Superior temporal gyrus (tissue), 1 donor: ENCODE measurements around the gene ALOX5AP.
"Not testable (repeated sequence)": the region's sequence is repeated elsewhere in the genome, so short reads cannot be mapped to it uniquely, and the experiment has no call there.

Source experiments
- DNase-seq: peaks from one replicate; pipeline ENCODE4 v3.0.0-alpha.2; 2016; ENCODE audit errors: extremely low spot score

ALOX5AP gene

DNA sequence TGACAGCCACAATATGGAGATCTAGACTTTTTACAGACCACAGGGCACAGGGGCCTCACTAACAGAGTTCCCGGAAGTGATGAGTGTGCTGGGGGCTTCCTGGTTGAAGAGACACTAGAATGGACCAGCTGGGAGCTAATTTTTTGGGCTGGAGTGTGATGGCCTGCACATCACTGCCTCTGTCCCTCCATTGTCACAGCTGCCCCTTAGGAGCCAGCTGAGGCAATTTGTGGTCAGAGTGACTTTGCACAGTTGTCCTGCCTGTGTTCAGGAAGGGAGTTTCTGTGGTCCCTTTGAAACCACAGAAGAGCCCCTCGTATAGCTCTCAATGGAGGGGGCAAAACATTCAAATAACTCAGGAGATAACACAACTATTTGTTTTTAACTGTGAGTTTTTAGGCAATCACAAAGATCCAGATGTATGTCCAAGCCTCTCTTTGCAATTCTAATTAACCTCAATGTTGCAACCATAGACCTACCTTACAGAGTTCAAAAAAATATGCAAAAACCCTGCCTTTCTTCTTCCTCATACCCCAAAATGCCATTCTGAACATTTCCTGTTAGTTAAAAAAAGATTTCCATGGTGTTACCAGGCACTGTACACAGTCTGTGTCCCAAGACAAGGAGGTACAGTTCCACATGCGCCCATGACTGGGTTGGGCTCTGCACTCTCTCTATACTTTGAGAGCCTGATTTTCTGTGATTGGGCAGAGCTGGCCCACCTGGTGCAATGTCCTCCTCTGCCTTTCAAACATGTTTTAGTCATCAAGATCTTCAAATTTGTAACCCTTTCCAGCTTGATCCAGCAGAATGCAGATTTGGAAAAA, 2.4 kb downstream of the ALOX5AP start:
- no peak for DNase-seq

- DNase-seq, result no peak
These were observed 3.3 kb downstream of the ALOX5AP start for GRCh38 chr13:30738526-30739236.

- no peak for DNase-seq
These were observed 3.8 kb downstream of the ALOX5AP start for GRCh38 chr13:30739237-30739528.

GRCh38 chr13:30739761-30740642, 4.7 kb downstream of the ALOX5AP start:
- peak; percentile 30 for DNase-seq

- no peak for DNase-seq
These were observed 7.6 kb downstream of the ALOX5AP start for GRCh38 chr13:30742901-30743300.

DNA sequence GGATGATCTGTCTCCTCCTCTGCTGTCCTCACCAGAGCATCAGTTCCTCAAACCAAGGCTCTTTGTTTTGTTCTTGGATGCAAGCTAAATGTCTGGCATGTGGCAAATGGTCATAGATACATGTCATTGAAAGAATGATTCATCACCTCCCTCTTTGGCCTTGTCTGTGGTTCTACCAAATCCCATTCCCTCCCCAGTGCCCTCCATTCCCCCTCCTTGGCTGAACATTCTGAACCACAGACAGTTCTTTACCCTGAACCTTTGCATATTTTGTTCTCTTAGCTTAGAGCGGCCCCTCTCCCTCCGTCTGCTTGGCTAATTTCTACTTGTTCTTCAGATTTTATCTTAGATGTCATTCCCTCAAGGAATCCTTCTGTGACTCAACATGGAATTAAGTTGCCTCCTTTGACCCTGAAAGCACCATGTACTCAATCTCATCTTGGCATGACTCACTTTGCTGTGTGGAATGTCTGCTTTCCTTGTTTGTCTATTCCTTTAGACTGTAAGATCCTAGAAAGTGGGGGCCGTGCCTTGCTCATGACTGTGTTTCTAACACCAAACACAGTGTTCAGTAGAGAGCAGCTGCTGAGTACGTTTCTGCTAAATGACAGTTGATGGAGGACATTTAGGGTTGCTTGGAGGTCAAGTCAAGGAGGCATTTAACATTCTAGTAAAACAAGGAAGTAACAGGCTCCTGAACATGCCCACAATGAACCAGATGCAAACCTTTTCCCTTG, 8.1 kb downstream of the ALOX5AP start:
- no peak for DNase-seq

GRCh38 chr13:30744056-30744680, 8.8 kb downstream of the ALOX5AP start:
- no peak for DNase-seq

DNA sequence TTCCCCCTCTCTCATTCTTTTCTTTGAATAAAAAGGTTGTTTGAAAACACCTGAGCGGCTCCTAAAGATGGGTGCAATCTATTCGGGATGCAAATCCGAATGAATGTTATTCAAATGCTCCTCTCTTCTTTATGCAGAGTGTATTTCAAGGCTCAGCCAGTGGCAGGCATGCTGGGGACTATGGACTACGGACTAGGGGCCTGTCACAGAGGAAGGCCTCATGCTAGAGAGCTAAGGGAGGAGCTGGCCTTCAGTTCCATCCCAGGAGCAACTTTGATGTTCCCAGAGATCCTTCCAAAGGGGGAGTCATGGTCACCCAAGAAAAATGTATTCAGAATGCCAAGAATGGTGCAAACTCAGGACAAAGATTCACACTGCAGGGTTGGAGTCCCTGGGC, 9.3 kb downstream of the ALOX5AP start:
- no peak for DNase-seq

GRCh38 chr13:30745906-30746686, 10.8 kb downstream of the ALOX5AP start:
- DNase-seq, result no peak

DNA sequence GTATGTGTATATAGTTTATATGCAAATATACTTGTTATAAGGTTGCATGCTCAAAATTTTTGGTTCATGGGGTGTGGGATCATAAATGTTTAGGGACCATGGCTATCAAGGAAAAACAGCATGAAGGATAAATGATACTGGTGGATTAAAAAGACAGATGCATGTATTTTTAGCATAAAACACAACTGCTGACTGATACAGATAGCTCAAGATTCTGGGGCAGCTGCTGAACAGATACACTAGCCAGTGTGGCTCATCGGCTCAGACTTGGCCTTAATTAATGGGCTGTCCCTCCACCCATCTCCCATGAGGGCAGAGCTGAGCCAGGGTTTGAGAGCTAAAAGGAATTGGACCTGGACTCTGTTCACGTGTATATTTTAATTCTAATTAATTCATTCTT, 11.4 kb downstream of the ALOX5AP start:
- no peak for DNase-seq

DNA sequence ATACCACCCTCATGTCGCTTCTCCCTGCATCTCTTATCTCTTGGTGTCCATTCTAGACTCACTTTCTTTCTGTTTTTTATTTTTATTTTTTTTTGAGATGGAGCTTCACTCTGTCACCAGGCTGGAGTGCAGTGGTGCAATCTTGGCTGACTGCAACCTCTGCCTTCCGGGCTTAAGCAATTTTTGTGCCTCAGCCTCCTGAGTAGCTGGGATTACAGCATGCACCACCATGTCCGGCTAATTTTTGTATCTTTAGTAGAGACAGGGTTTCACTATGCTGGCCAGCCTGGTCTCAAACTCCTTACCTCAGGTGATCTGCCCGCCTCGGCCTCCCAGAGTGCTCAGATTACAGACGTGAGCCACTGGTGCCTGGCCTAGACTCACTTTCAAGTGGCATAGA, 12.5 kb downstream of the ALOX5AP start:
- DNase-seq, result not testable (repeated sequence)

- no peak for DNase-seq
These were observed 13.4 kb downstream of the ALOX5AP start for GRCh38 chr13:30748717-30749116.

GRCh38 chr13:30750036-30750435, 14.7 kb downstream of the ALOX5AP start:
- DNase-seq, result no peak

GRCh38 chr13:30751183-30751933, 16.0 kb downstream of the ALOX5AP start:
- no peak for DNase-seq

DNA sequence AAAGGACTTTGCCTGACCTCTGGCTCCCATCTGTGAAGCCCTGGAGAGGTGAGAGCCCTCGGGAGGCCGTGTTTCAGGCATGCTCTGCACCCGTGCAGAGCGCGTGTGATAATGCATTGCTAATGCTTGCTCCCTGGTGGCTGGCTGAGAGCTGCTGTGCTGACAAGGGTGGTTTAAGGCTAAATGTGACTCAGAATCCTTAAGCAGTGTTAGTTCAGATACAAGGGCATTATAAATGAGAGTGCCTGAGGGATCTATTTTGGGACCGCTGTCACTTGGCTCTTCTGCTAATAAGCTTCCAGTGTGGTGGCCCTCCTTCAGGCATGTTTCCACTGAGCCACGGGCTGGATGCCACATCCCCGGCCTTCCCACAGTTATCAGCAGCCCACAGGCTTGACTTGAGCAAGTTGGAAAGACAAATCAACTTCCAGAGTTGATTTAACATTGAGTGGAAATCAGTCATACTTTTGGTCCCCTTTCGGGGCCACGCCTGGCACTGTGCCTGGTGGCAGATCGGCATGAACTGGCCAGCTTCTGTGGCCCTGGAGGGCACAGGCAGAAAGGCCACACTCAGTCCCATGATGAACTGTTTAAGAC, 17.0 kb downstream of the ALOX5AP start:
- no peak for DNase-seq

DNA sequence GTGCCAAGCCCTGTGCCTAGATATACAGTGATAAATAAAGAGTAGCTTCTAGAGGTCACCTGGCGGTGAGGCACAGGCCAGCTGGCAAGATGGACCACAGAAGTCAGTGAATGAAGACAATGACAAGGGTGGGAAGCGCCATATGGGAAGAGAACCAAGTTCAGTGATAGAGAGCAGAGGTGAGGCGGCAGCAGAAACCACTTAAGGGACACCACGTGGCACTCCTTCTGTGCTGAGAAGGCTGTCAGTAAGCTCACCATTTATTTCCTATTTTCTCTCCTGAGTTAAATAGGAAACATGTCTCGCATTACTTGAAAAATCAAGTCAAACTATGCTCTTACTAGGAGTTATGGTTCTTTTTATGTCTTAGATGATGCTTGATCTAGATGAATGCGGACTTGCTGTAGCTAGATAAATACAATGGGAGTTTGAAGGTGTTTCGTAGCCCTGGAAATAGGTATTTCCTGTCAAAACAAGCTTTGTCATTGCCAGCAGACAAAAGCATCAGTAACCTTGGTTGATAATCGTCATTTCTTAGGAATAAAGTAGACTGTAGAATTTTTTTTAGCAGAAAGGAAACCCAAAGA, 17.8 kb downstream of the ALOX5AP start:
- DNase-seq, result no peak

DNA sequence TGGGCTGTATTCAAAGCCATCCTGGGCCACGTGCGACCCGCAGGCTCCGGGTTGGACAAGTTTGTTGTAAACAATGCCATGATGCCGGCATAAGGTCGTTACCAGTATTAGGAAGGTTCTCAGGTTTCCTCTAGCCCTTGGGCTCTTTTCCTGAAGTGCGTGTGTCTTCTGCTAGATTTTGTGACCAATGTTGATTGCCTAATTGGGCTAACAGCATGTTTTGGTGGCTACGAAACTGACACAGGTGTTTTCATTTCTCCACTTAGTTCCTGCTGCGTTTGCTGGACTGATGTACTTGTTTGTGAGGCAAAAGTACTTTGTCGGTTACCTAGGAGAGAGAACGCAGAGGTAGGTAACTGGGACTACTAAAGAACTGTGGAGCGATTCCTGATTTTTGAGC, 20.3 kb downstream of the ALOX5AP start:
- no peak for DNase-seq

GRCh38 chr13:30757026-30757742, 21.8 kb downstream of the ALOX5AP start:
- DNase-seq, result no peak
